Stimulated activated memory B cell treated with anti-CD40 and anti-IgM and Interleukin-4, amounts not matched to agents 10 μg/mL and 1 μg/mL and 100 μg/mL, for 72 hours (primary cell): Measurements from ENCODE around the gene NMNAT2.
A peak's percentile ranks its signal among the peaks of the same experiment; 100 is the strongest.

Source experiments
- ATAC-seq: fragments of 150-1000 bp; cut with Tn5 transposase; 2 replicates; pipeline ENCODE4 v1.10.0; 2021
- H3K27ac Mint-ChIP-seq: one replicate; pipeline ENCODE4 v1.8.0; 2022; ENCODE audit warnings: mild to moderate bottlenecking, mixed read lengths
- H3K27me3 Mint-ChIP-seq: one replicate; pipeline ENCODE4 v1.8.0; 2022; ENCODE audit warnings: mixed read lengths
- H3K36me3 Mint-ChIP-seq: one replicate; pipeline ENCODE4 v1.8.0; 2022; ENCODE audit warnings: mixed read lengths
- H3K4me1 Mint-ChIP-seq: one replicate; pipeline ENCODE4 v1.8.0; 2022; ENCODE audit warnings: mixed read lengths
- H3K4me3 Mint-ChIP-seq: one replicate; pipeline ENCODE4 v1.8.0; 2022; ENCODE audit warnings: mild to moderate bottlenecking, moderate library complexity, mixed read lengths
- H3K9me3 Mint-ChIP-seq: one replicate; pipeline ENCODE4 v1.8.0; 2022; ENCODE audit warnings: mixed read lengths

The NMNAT2 gene

GRCh38 chr1:183228347-183229220, 189.6 kb downstream of the NMNAT2 start:
- ATAC-seq, result no peak
- Mint-ChIP-seq H3K4me1 (peaks cover 13% of the 10 kb centered on the region), H3K36me3 (no peaks in the 10 kb centered on the region), H3K27ac (no peak overlapping the region), H3K9me3 (no peaks in the 10 kb centered on the region), H3K4me3 (no peak overlapping the region), H3K27me3 (peaks cover 9% of the 10 kb centered on the region)

GRCh38 chr1:183227422-183228346, 190.5 kb downstream of the NMNAT2 start:
- no peaks in the 10 kb centered on the region for H3K36me3 Mint-ChIP-seq
- ATAC-seq, result peak; percentile 60
- H3K4me1 Mint-ChIP-seq, result peaks cover 7% of the 10 kb centered on the region
- no peak overlapping the region for H3K4me3 Mint-ChIP-seq
- peaks cover 9% of the 10 kb centered on the region for H3K27me3 Mint-ChIP-seq
- H3K27ac Mint-ChIP-seq, result no peak overlapping the region
- no peaks in the 10 kb centered on the region for H3K9me3 Mint-ChIP-seq

- H3K4me3 Mint-ChIP-seq, result no peak overlapping the region
- peaks cover 9% of the 10 kb centered on the region for H3K27me3 Mint-ChIP-seq
- H3K27ac Mint-ChIP-seq, result no peak overlapping the region
- H3K4me1 Mint-ChIP-seq, result peaks cover 7% of the 10 kb centered on the region
- no peaks in the 10 kb centered on the region for H3K36me3 Mint-ChIP-seq
- no peaks in the 10 kb centered on the region for H3K9me3 Mint-ChIP-seq
- no peak for ATAC-seq
Observed at GRCh38 chr1:183226963-183227362, 191.2 kb downstream of the NMNAT2 start.

- Mint-ChIP-seq H3K4me1 (peaks cover 7% of the 10 kb centered on the region), H3K9me3 (no peaks in the 10 kb centered on the region), H3K4me3 (no peak overlapping the region), H3K36me3 (no peaks in the 10 kb centered on the region), H3K27me3 (peaks cover 9% of the 10 kb centered on the region), H3K27ac (no peak overlapping the region)
- no peak for ATAC-seq
Observed at GRCh38 chr1:183226361-183226760, 191.8 kb downstream of the NMNAT2 start.

- Mint-ChIP-seq H3K36me3 (no peaks in the 10 kb centered on the region), H3K4me3 (no peak overlapping the region), H3K4me1 (peaks cover 12% of the 10 kb centered on the region), H3K27ac (no peak overlapping the region), H3K27me3 (peaks cover 9% of the 10 kb centered on the region), H3K9me3 (no peaks in the 10 kb centered on the region)
- ATAC-seq, result no peak
Observed at GRCh38 chr1:183223467-183223866, 194.7 kb downstream of the NMNAT2 start.

- Mint-ChIP-seq H3K4me3 (no peak overlapping the region), H3K27me3 (peaks cover 9% of the 10 kb centered on the region), H3K9me3 (no peaks in the 10 kb centered on the region), H3K27ac (no peak overlapping the region), H3K36me3 (no peaks in the 10 kb centered on the region), H3K4me1 (peaks cover 12% of the 10 kb centered on the region)
- ATAC-seq, result no peak
Observed at GRCh38 chr1:183222909-183223308, 195.3 kb downstream of the NMNAT2 start.

- peaks cover 4% of the 10 kb centered on the region for H3K4me1 Mint-ChIP-seq
- H3K4me3 Mint-ChIP-seq, result no peak overlapping the region
- no peaks in the 10 kb centered on the region for H3K9me3 Mint-ChIP-seq
- peaks cover 21% of the 10 kb centered on the region for H3K27me3 Mint-ChIP-seq
- ATAC-seq, result no peak
- H3K27ac Mint-ChIP-seq, result no peak overlapping the region
- H3K36me3 Mint-ChIP-seq, result no peaks in the 10 kb centered on the region
Observed at GRCh38 chr1:183219616-183220009, 198.6 kb downstream of the NMNAT2 start.

- no peak overlapping the region for H3K27ac Mint-ChIP-seq
- no peak overlapping the region for H3K4me3 Mint-ChIP-seq
- H3K4me1 Mint-ChIP-seq, result peaks cover 4% of the 10 kb centered on the region
- H3K9me3 Mint-ChIP-seq, result no peaks in the 10 kb centered on the region
- H3K27me3 Mint-ChIP-seq, result peaks cover 26% of the 10 kb centered on the region
- no peaks in the 10 kb centered on the region for H3K36me3 Mint-ChIP-seq
- ATAC-seq, result peak; percentile 40
Observed at GRCh38 chr1:183218971-183219615, 199.1 kb downstream of the NMNAT2 start.

GRCh38 chr1:183218027-183218618, 200.1 kb downstream of the NMNAT2 start:
- no peak overlapping the region for H3K27ac Mint-ChIP-seq
- ATAC-seq, result no peak
- H3K9me3 Mint-ChIP-seq, result no peaks in the 10 kb centered on the region
- H3K4me3 Mint-ChIP-seq, result no peak overlapping the region
- no peaks in the 10 kb centered on the region for H3K36me3 Mint-ChIP-seq
- H3K4me1 Mint-ChIP-seq, result peaks cover 4% of the 10 kb centered on the region
- H3K27me3 Mint-ChIP-seq, result peaks cover 34% of the 10 kb centered on the region

GRCh38 chr1:183215936-183216335, 202.2 kb downstream of the NMNAT2 start:
- Mint-ChIP-seq H3K4me1 (peaks cover 4% of the 10 kb centered on the region), H3K36me3 (no peaks in the 10 kb centered on the region), H3K27me3 (peaks cover 46% of the 10 kb centered on the region), H3K9me3 (no peaks in the 10 kb centered on the region), H3K4me3 (no peak overlapping the region), H3K27ac (no peak overlapping the region)
- no peak for ATAC-seq

- Mint-ChIP-seq H3K36me3 (no peaks in the 10 kb centered on the region), H3K9me3 (no peaks in the 10 kb centered on the region), H3K4me3 (no peak overlapping the region), H3K27ac (no peak overlapping the region), H3K27me3 (peaks cover 46% of the 10 kb centered on the region), H3K4me1 (peaks cover 4% of the 10 kb centered on the region)
- no peak for ATAC-seq
Observed at GRCh38 chr1:183215076-183215720, 203.0 kb downstream of the NMNAT2 start.

GRCh38 chr1:183214021-183214970, 203.9 kb downstream of the NMNAT2 start:
- Mint-ChIP-seq H3K27ac (no peak overlapping the region), H3K4me3 (no peak overlapping the region), H3K36me3 (no peaks in the 10 kb centered on the region), H3K4me1 (peaks cover 4% of the 10 kb centered on the region), H3K27me3 (peaks cover 46% of the 10 kb centered on the region), H3K9me3 (no peaks in the 10 kb centered on the region)
- no peak for ATAC-seq

- no peak for ATAC-seq
- Mint-ChIP-seq H3K4me1 (no peaks in the 10 kb centered on the region), H3K27me3 (peaks cover 46% of the 10 kb centered on the region), H3K9me3 (no peaks in the 10 kb centered on the region), H3K4me3 (no peak overlapping the region), H3K27ac (no peak overlapping the region), H3K36me3 (no peaks in the 10 kb centered on the region)
Observed at GRCh38 chr1:183212870-183213269, 205.3 kb downstream of the NMNAT2 start.

- ATAC-seq, result no peak
- no peak overlapping the region for H3K27ac Mint-ChIP-seq
- no peak overlapping the region for H3K4me3 Mint-ChIP-seq
- no peaks in the 10 kb centered on the region for H3K4me1 Mint-ChIP-seq
- peaks cover 26% of the 10 kb centered on the region for H3K27me3 Mint-ChIP-seq
- no peaks in the 10 kb centered on the region for H3K9me3 Mint-ChIP-seq
- no peaks in the 10 kb centered on the region for H3K36me3 Mint-ChIP-seq
Observed at GRCh38 chr1:183210681-183211080, 207.5 kb downstream of the NMNAT2 start.
